HG03135 (cell line): ENCODE measurements around the gene BNC2.

Experiments used
- ATAC-seq: cut with Tn5 transposase; IDR thresholded peaks from one replicate; pipeline ENCODE4 v1.9.1; 2021; ENCODE audit warnings: mild to moderate bottlenecking, moderate library complexity; ENCODE audit not compliant: unreplicated experiment

BNC2 gene

DNA sequence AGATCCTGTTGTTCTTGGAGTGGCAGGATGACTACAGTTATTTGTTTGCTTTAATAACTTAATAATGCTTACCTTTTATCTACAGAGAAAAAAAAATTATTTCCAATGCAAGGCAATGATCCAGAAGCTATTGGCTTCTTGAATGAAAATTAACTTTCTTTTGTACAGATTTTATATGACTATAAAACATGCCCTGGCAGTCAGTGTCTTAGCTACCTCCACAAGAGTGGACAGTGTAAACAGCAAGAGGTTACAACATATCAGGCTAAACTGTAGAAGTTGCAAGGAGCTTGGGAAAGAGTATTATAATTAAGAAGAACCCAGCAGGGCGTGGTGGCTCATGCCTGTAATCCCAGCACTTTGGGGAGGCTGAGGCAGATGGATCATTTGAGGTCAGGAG, 49.1 kb downstream of the BNC2 start:
- no peak for ATAC-seq

GRCh38 chr9:16817514-16817913, 53.0 kb downstream of the BNC2 start:
- ATAC-seq = no peak

DNA sequence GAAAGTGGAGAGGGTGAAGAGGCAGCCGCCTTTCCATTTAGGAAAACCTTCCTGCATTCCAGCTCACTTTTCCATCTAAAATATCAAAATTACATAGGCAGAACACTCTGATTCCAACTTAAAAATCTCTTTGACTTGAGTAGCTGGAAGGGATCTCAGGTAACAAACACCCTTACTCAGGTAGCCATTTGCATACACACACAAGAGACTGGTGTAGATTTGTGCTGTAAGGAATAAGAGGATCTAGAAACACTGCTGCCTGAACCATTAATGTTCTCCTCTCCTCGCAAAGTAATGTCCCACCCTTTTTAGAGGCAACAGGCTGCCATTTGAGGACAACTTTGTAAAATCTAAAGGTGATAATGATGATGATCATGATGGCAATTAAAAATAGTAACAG, 53.5 kb downstream of the BNC2 start:
- ATAC-seq = no peak

GRCh38 chr9:16816011-16816410, 54.5 kb downstream of the BNC2 start:
- no peak for ATAC-seq

- ATAC-seq = no peak
Measured at GRCh38 chr9:16815079-16815478, 55.4 kb downstream of the BNC2 start.

DNA sequence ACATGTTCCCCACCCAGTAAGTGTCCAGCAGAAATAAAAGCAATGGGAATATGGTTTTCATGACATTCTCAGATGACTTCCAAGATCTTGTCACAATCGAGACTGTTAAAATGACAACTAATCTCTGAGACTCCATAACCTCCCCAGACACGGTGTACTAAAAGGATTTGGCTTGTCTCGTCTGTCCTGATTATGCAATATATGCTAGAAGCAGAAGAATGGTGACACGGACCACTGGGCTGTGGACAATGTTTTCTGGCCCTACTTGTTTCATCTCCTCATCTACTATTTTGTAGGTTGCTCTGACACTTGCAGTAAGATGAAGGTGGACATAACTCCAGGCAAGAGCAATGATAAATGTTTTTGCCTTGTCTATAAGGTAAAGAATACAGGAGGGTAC, 56.6 kb downstream of the BNC2 start:
- no peak for ATAC-seq

DNA sequence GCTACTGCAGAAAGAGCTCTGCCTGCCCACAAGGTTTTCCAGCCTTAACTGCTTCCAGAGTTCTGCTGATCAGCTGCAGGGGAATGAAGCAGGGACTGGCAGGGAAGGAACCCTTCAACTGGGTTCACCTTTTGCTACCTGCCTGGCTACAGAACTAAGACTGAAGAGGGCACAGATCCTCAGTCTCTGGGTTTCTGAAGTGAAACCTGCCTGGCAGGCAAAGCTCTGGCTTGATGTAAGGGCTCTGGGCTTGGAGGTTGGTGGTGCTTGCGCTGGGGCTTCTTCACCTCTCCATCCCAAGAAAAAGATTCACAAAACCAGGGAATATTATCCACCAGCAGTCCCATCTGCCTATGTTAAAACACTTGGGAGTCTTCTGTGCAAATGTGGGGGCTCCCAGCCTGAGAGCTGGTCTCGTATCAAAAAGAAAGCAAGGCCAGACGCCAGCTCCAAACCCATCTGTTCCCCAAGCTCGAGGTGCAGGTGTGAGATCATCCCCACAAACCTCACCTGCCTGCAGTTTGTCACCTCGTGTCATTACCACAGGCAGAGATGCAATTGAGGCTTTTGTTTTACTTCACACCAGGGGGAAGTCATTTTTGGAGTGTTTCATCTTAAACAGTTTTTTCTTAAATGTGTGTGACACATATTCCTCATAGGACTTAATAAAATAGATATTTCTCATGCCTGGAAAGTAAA, 58.3 kb downstream of the BNC2 start:
- no peak for ATAC-seq

- ATAC-seq = no peak
Measured at GRCh38 chr9:16809912-16810610, 60.4 kb downstream of the BNC2 start.

- ATAC-seq = no peak
Measured at GRCh38 chr9:16806674-16807073, 63.8 kb downstream of the BNC2 start.

DNA sequence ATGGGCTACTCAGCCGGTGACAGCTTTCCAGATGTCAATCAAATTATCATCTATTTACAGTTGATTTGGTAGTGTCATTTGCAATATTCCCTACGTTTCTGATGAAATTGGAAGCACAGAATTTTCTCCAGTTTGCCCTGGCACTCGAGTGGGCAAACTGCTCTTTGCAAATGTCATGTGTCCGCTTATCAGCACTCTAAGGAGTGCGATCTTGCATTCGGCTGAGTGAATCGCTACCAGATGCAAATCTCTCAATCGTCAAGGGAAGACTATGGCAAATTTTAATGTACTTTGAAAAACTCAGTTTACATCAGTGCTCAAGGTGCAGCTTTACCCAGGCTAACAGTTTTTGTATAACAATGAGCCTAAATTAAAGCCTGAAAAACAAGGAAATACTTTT, 66.8 kb downstream of the BNC2 start:
- ATAC-seq = no peak

GRCh38 chr9:16801871-16802466, 68.5 kb downstream of the BNC2 start:
- ATAC-seq = no peak

GRCh38 chr9:16796304-16796825, 74.1 kb downstream of the BNC2 start:
- ATAC-seq = no peak

- no peak for ATAC-seq
Measured at GRCh38 chr9:16794871-16795639, 75.4 kb downstream of the BNC2 start.

DNA sequence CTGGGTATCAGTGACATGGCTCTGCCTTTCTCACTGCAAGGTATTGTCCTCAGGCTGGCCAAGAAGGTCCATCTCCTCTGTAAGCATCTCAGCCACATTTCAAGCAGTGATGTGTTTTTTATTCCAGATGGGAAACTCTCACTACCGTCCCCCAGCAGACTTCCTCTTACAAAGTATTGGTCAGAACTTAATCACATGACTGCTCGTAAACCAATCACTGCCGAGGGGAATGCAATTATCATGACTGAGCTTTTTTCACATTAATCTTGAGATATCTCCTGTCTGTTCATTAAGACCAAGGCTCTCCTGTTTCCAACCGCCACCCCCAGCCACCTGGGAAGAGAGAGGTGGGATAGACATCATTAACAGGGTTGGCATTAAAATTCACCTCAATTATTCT, 76.4 kb downstream of the BNC2 start:
- no peak for ATAC-seq

GRCh38 chr9:16787724-16788123, 82.7 kb downstream of the BNC2 start:
- ATAC-seq = no peak

DNA sequence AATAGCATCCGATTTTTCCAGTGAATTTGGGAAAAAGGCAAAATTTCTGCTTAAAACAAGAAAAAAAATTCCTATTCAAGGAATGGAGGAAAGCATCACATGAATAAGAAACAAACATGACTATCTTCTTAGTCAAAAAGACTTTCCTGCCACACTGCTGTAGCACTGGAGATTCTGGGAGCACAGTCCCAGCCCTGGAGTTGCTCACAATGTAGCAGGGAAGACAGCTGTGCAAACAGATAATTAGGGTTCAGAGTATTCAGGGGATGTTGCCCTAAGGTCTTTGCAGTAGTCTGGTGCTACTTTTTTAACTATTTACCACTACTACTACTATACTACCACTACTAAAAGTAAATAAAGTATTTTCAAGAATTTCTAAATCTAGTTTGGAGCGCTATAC, 86.5 kb downstream of the BNC2 start:
- no peak for ATAC-seq

DNA sequence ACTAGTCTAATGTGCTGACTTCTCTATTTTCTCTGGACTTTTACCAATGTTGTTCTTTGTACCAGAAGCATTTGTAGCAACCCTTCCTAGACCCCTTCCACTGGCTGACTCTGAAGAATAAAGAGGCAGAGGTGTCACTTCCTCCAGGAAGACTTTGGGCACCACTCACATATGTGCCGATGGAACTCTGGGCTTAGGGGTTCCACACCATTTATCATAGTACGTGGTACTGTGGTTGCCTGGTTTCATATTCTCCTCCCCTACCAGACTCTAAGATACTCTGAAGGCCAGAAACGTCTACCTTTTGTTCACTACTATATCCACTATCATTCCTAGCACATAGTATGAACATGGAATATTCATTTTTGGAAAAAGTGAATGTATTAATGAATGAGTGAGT, 88.0 kb downstream of the BNC2 start:
- ATAC-seq = no peak

DNA sequence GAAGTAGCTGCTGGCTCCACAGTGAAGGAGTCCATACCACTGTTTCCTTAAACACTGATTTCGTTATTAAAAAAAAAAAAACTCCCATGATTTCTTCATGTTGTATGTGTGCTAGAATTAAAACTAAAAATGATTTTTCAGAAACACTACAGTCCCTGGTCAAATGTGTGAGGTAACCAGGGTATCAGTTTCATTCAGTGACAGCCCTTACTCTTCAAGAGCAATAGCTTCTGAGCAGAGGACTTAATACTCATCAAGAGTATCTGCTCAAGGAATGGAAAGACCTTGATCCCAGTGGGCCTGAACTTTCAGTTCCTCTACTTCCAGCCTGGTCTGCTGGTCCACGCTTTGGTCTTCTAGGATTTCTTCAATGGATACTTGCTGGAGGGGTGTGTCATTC, 95.1 kb downstream of the BNC2 start:
- no peak for ATAC-seq

DNA sequence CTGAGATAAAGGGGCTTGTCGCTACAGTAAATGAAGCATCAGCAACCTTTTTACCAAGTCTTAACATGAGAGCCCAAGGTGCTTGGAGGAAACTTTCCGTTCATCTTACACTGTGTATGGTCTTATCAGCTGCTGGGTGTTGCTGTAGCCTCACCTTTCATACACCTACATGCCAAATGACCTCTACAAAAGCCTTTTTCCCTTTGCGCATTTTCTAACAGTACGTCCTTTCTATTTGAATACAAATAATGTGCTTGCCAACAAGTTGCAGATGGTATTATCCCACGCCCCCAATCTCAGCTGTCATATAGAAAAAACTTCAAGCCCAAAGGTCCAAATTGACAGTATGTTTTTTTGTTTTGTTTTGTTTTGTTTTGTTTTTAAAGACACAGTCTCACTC, 96.9 kb downstream of the BNC2 start:
- no peak for ATAC-seq

DNA sequence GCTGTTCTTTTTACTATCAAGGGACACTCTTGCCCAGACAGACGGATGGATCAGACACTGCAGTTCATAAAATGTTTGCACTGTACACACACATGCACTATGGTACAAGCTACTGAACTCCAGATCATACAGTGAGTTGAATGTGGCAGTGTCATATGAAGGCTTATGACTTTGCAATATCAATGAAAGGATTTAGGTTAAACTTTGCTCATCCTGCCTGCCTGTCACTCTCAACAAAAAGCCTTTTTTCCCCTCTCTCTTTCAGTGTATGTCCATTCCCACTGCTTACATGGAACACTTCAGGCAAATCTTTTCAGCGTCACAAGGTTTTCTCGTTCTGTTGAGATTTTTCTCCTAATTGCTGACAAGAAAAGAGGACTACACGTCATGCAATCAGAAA, 97.4 kb downstream of the BNC2 start:
- no peak for ATAC-seq

DNA sequence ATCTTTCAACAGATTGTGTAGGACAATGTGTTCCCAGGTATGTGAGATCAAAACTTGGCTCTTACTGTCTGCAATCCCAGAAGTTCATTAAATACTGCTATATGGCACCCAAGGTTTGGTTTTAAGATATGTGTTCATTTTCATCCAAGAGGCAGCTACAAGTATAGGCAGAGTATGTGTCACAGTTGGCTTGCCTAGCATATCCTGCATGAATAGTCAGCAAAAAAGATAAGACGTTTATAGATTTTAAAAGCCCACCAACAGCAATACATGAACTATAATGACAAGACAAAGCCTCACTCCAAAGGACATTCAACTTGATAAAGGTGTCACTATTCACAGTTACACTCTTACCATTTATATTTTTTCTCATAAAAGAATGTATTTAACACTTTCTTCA, 99.1 kb downstream of the BNC2 start:
- ATAC-seq = no peak
